Thoracic aorta (tissue), 2 donors: ENCODE measurements around the gene KRTAP10-8. TPM values are rescaled to one million over a fixed set of nuclear protein-coding genes. Genes with fewer than 3 reads are reported as not detected.
"Not testable (repeated sequence)": the region's sequence is repeated elsewhere in the genome, so short reads cannot be mapped to it uniquely, and the experiment has no call there.

Experiments used
- ATAC-seq: fragments of 150-250 bp; one replicate; pipeline ENCODE4 v1.8.0; 2017; ENCODE audit warnings: low read depth; ENCODE audit not compliant: insufficient number of reproducible peaks, low FRiP score
- DNase-seq: peaks from one replicate; pipeline ENCODE4 v3.0.0-alpha.2; 2020; ENCODE audit warnings: low spot score
- H3K27ac ChIP-seq, 2 donors: fragments of 200-600 bp; sonication (generic); 1 replicate in 1 of 2; 2 replicates in 1 of 2; pipeline ENCODE4 v1.5.1; 2016; ENCODE audit warnings: mild to moderate bottlenecking in 2 of 2, moderate library complexity in 2 of 2
- H3K27me3 ChIP-seq: fragments of 200-600 bp; sonication (generic); replicated peaks from 2 replicates; pipeline ENCODE4 v1.6.0; 2016; ENCODE audit warnings: mild to moderate bottlenecking; ENCODE audit not compliant: insufficient read depth
- H3K36me3 ChIP-seq: fragments of 200-600 bp; sonication (generic); one replicate; pipeline ENCODE4 v1.5.1; 2016
- H3K4me1 ChIP-seq, 2 donors: fragments of 200-600 bp; sonication (generic); 1 replicate in 1 of 2; 2 replicates in 1 of 2; pipeline versions ENCODE4 v1.5.1 to v1.6.0; 2016; ENCODE audit warnings: low read depth in 2 of 2, mild to moderate bottlenecking in 1 of 2; ENCODE audit not compliant: control insufficient read depth in 1 of 2
- H3K4me3 ChIP-seq: fragments of 200-600 bp; sonication (generic); 2 replicates; pipeline ENCODE4 v1.5.1; 2016; ENCODE audit warnings: mild to moderate bottlenecking
- H3K9me3 ChIP-seq: fragments of 200-600 bp; sonication (generic); 2 replicates; pipeline ENCODE4 v1.5.1; 2016
- total RNA-seq, 2 donors: library from RNA; depleted of rRNA; stranded (reverse); fragments of >200 nt; gene quantifications; one replicate each; pipeline versions ENCODE4 v1.1.0 to v1.2.3, GENCODE V29; 2016
- TF ChIP-seq, protein P1 (sequence below): fragments of 200-600 bp; sonication (generic); IDR thresholded peaks from one replicate; pipeline ENCODE4 v1.5.1; 2019; ENCODE audit warnings: antibody characterized with exemption

KRTAP10-8 gene
- total RNA-seq, 2 donors from 2014 or later: not detected

- Histone ChIP-seq H3K36me3 (no peaks in the 10 kb centered on the region), H3K27me3 (no peaks in the 10 kb centered on the region), H3K9me3 (peaks cover 10% of the 10 kb centered on the region), H3K4me3 (no peak overlapping the region), H3K27ac (no peak overlapping the region), H3K4me1 (no peaks in the 10 kb centered on the region)
- DNase-seq (no peak), ATAC-seq (no peak)
- TF ChIP-seq, protein P1, sequence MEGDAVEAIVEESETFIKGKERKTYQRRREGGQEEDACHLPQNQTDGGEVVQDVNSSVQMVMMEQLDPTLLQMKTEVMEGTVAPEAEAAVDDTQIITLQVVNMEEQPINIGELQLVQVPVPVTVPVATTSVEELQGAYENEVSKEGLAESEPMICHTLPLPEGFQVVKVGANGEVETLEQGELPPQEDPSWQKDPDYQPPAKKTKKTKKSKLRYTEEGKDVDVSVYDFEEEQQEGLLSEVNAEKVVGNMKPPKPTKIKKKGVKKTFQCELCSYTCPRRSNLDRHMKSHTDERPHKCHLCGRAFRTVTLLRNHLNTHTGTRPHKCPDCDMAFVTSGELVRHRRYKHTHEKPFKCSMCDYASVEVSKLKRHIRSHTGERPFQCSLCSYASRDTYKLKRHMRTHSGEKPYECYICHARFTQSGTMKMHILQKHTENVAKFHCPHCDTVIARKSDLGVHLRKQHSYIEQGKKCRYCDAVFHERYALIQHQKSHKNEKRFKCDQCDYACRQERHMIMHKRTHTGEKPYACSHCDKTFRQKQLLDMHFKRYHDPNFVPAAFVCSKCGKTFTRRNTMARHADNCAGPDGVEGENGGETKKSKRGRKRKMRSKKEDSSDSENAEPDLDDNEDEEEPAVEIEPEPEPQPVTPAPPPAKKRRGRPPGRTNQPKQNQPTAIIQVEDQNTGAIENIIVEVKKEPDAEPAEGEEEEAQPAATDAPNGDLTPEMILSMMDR: no peak
Measured at GRCh38 chr21:44636209-44637017, 24.5 kb downstream of the KRTAP10-8 start.

DNA sequence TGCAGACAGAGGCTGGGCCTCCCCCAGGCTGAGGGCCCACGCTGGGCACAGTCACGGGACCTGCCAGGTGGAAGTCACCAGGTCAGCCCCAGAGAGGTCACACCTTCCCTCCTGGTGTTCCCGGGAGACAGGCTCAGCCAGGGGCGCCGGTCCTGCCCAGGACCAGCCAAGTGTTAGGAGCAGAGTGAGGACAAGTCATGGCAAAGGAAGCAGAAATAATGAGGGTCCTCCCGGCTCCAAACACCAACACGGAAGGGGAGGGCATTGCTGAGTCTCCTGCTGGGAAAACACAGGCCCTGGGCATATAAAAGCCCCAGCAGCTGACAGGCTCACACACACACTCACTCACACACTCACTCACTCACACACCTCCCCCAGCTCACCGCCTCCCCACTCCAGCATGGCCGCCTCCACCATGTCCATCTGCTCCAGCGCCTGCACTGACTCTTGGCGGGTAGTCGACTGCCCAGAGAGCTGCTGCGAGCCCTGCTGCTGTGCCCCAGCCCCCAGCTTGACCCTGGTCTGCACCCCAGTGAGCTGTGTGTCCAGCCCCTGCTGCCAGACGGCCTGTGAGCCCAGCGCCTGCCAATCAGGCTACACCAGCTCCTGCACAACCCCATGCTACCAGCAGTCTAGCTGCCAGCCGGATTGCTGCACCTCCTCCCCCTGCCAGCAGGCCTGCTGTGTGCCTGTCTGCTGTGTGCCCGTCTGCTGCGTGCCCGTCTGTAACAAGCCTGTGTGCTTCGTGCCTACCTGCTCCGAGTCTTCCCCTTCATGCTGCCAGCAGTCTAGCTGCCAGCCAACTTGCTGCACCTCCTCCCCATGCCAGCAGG is 25.4 kb downstream of the KRTAP10-8 start, which contains the start of gene KRTAP10-10:
KRTAP10-10 (plus strand) TSS at position 339 of the 833 bp plus-strand sequence; CDS start at position 401, 62 bp downstream.
- no peaks in the 10 kb centered on the region for H3K27me3 ChIP-seq
- TF ChIP-seq, protein P1: no peak
- ATAC-seq (no peak), DNase-seq (no peak)
- H3K4me3 ChIP-seq: no peak within 1 kb of the TSS
- no peaks in the 10 kb centered on the region for H3K4me1 ChIP-seq
- peaks cover 5% of the 10 kb centered on the region for H3K9me3 ChIP-seq
- H3K27ac ChIP-seq: no peak within 1 kb of the TSS
- no peaks in the 10 kb centered on the region for H3K36me3 ChIP-seq

DNA sequence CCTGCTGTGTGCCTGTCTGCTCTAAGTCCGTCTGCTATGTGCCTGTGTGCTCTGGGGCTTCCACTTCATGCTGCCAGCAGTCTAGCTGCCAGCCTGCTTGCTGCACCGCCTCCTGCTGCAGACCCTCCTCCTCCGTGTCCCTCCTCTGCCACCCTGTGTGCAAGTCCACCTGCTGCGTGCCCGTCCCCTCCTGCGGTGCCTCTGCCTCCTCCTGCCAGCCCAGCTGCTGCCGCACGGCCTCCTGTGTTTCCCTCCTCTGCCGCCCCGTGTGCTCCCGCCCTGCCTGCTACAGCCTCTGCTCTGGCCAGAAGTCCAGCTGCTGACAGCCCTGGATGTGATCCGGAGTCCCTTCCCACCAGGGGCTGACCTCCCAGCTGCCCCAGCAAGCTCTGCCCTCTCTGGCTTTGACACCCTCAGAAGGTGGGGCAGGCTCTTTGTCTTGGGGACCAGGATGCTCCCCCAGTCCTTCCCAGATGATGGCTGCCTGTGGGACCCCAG is 26.0 kb downstream of the KRTAP10-8 start:
- not testable (repeated sequence) for H3K4me3 ChIP-seq, H3K4me1 ChIP-seq, ATAC-seq, H3K27me3 ChIP-seq, H3K36me3 ChIP-seq, DNase-seq, H3K27ac ChIP-seq, H3K9me3 ChIP-seq

DNA sequence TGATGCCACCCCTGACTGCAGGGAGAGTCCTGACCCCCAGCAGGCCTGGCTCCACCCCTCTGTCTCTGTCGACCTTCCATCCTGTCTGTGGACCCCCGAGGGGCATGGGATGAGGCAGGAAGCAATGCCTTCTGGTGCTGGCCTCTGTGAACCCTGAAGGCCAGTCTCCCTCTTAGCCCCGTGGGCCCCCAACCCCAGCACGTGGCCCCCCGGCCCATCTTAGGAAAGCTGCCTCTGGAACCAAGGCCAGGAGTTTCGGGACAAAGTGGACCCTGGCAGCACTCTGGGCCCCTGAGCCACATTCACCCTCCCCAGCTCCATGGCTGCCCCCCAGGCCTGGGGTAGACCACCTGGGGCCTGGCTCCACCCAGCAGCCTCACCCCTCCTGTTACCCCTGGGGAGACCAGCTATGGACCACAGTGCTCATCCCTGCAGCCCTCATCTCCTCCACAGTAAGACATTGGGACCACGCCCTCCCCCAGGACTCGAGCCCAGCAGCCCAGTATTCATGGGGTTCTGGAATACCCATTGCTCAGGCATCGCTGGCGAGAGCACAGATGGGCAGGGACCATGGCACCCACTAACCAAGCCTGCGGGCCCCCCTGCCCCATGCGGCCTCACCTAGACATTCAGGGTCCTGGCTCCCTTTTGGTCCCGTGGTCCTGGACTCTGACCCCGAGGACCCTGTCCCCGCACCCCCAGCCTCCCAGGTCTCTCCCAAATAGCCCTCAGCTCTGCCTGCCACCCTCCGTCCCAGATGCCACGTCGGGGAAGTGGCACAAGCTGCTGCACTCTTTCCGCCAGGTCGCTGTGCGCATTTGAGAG is 26.8 kb downstream of the KRTAP10-8 start:
- not testable (repeated sequence) for H3K27ac ChIP-seq, H3K27me3 ChIP-seq, H3K9me3 ChIP-seq, DNase-seq, H3K36me3 ChIP-seq, H3K4me3 ChIP-seq, ATAC-seq, H3K4me1 ChIP-seq

- ATAC-seq (no peak), DNase-seq (no peak)
- H3K9me3 ChIP-seq: no peaks in the 10 kb centered on the region
- no peaks in the 10 kb centered on the region for H3K4me1 ChIP-seq
- H3K27me3 ChIP-seq: no peaks in the 10 kb centered on the region
- no peak overlapping the region for H3K27ac ChIP-seq
- no peak overlapping the region for H3K4me3 ChIP-seq
- H3K36me3 ChIP-seq: no peaks in the 10 kb centered on the region
- TF ChIP-seq, protein P1: no peak
Measured at GRCh38 chr21:44639331-44639655, 27.4 kb downstream of the KRTAP10-8 start.
